ENCODE measurements around the gene M1AP. TPM values are rescaled to one million over a fixed set of nuclear protein-coding genes. Genes with fewer than 3 reads are reported as not detected.

Gene M1AP
- total and polyA plus RNA-seq, 2 of the 8 experiments (the other 6 are each of a cell fraction or from before 2014, with no cell fraction given), result 4.8 TPM

DNA sequence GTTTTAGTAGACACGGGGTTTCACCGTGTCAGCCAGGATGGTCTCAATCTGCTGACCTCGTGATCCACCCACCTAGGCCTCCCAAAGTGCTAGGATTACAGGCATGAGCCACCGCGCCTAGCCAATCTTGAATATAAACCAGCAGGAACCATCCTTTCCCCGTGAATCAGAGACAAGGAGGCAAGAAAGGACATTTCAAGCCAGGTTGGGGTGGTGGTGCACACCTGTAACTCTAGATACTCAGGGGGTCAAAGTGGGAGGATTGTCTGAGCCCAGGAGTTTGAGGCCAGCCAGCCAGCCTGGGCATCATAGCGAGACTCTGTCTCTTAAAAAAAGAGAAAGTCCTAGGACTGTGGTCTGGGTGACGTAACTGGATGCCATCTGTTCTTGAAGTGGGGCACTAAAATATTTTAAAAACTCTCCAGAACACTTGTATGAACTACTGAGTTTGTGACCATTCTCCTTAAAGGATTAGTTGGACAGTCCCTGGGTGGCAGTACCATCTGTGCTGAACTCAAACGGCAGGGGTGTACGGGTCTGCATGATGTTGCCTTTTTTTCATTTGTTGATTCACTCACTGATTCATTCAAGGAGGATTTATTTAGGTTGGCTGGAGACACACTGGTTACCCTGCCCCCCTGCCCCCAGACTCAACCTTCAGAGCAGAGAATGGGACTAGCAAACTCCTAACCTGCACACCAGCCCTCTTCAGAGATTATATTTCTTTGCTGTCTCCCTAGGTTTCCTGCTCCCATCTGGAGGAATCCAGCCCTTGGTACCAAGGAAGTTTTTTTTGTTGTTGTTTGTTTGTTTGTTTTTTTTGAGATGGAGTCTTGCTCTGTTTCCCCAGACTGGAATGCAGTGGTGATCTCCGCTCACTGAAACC is 136.8 kb downstream of the M1AP start:
- POLR2A ChIA-PET (ENCODE audit: partially characterized antibody), result interaction anchor here (2.6 to 6.7 kb wide), 2 partner anchors 11 to 13 kb away, joined by 13 to 63 read pairs; partner anchors contain the start of gene LBX2
- CTCF ChIA-PET (ENCODE audit: partially characterized antibody), result interaction anchor here (1.4 to 4.2 kb wide), 4 partner anchors 7 to 76 kb away, joined by 8 to 20 read pairs (median 9); partner anchors contain the start of genes CCDC142 and TTC31

More for the DNA sequence above, 136.8 kb downstream of the M1AP start:
- no peak overlapping the region for H3K4me2 ChIP-seq (ENCODE audit: insufficient read depth in 1 of 2, low read depth in 2 of 2, low read length in 2 of 2)
- no peak overlapping the region for H3K9ac ChIP-seq (replicated peaks in 1 of 4; ENCODE audit: extremely low read depth in 1 of 4, low read depth in 3 of 4, low read length in 3 of 4)
- H3K4me3 ChIP-seq (ENCODE audit: extremely low read depth in 1 of 4, insufficient read depth in 2 of 4, low read depth in 3 of 4, low read length in 4 of 4), result no peak overlapping the region
- FAIRE-seq (no peak), DNase-seq (ENCODE audit: low read depth in 1 of 2, low spot score in 2 of 2) (no peak)
- H4K20me1 ChIP-seq (replicated peaks in 1 of 2; ENCODE audit: control insufficient read depth in 1 of 2, insufficient read depth in 2 of 2, low read length in 2 of 2), result peaks cover 2% of the 10 kb centered on the region in 2 experiments
- H2BK12ac ChIP-seq (ENCODE audit: low read depth, low read length), result 0 out of 2 replicates have a peak overlapping the region, but pooled peaks have one; percentile 12
- WGBS, 2 experiments (ENCODE audit: extremely low coverage in 1 of 2, insufficient coverage in 1 of 2, insufficient read length in 1 of 2, insufficient replicate concordance in 2 of 2, low coverage in 1 of 2, low lambda C conversion rate in 2 of 2, missing lambda C conversion rate in 1 of 2), result 65% methylated on average over 11 of the region's 11 CpGs; no CpG with 5 or more reads in 1 of the 2 experiments
- H2BK5ac ChIP-seq (ENCODE audit: low read depth, low read length), result no peak overlapping the region
- H4K8ac ChIP-seq (ENCODE audit: extremely low read depth, insufficient read depth, low read length), result no peak overlapping the region
- H3K79me2 ChIP-seq (ENCODE audit: control insufficient read depth in 1 of 2, insufficient read depth in 2 of 2, low read length in 2 of 2), result peaks cover 0 to 3% of the 10 kb centered on the region in 2 experiments; a peak in 1 of 4 replicates
- H3K23me2 ChIP-seq (ENCODE audit: low read depth, low read length), result peaks cover 21% of the 10 kb centered on the region
- H4K5ac ChIP-seq (ENCODE audit: insufficient read length, low read depth, low read length), result no peak overlapping the region
- H3K27me3 ChIP-seq (replicated peaks in 1 of 4; ENCODE audit: control insufficient read depth in 3 of 4, extremely low read depth in 1 of 4, insufficient read depth in 3 of 4, low read length in 3 of 4), result peaks cover 64 to 83% (median 78%) of the 10 kb centered on the region in 4 experiments
- no peak overlapping the region for H3K56ac ChIP-seq (replicated peaks; ENCODE audit: insufficient read length, low read depth, low read length)
- H3K27ac ChIP-seq (ENCODE audit: low read depth, low read length), result no peak overlapping the region
- peaks cover 0 to 15% (median 0%) of the 10 kb centered on the region in 4 experiments; a peak in 1 of 8 replicates for H3K36me3 ChIP-seq (ENCODE audit: control insufficient read depth in 2 of 4, insufficient read depth in 4 of 4, low read length in 3 of 4)
- H3K14ac ChIP-seq (ENCODE audit: insufficient read length), result no peak overlapping the region
- no peak overlapping the region for H3K18ac ChIP-seq (ENCODE audit: extremely low read depth, low read length)
- H3K4ac ChIP-seq (replicated peaks; ENCODE audit: insufficient read length, low read depth, low read length), result no peak overlapping the region
- H3K23ac ChIP-seq (ENCODE audit: insufficient read length), result no peak overlapping the region
- no peak overlapping the region for H2BK15ac ChIP-seq (ENCODE audit: low read length)
- H3K4me1 ChIP-seq (replicated peaks in 1 of 4; ENCODE audit: control insufficient read depth in 3 of 4, insufficient read depth in 4 of 4, low read length in 3 of 4), result peaks cover 2 to 29% (median 16%) of the 10 kb centered on the region in 4 experiments
- H3K9me3 ChIP-seq (ENCODE audit: insufficient read depth in 2 of 2, low read depth in 1 of 2, low read length in 1 of 2), result peaks cover 0 to 7% of the 10 kb centered on the region in 2 experiments; a peak in 2 of 4 replicates
- H2AK5ac ChIP-seq (ENCODE audit: low read depth, low read length), result no peak overlapping the region
- TF ChIP-seq EZH2 (IDR thresholded peaks at IDR 0.05; ENCODE audit: low read depth, low read length, severe bottlenecking) (peak; percentile 37), NRF1 (IDR thresholded peaks at IDR 0.05; ENCODE audit: low read depth, low read length) (no peak), RNF2 (IDR thresholded peaks at IDR 0.05; ENCODE audit: borderline replicate concordance, low read depth, low read length, missing control alignments, poor library complexity, severe bottlenecking) (peak; percentile 37)
- no peak overlapping the region for H4K91ac ChIP-seq (replicated peaks; ENCODE audit: insufficient read length, low read length)
- no peak overlapping the region for H2AFZ ChIP-seq (ENCODE audit: low read length)
- no peaks in the 10 kb centered on the region for H3K79me1 ChIP-seq (ENCODE audit: low read depth, low read length)
- no peak overlapping the region for H2BK120ac ChIP-seq (replicated peaks; ENCODE audit: low read depth, low read length)
- H2BK20ac ChIP-seq (ENCODE audit: low read length), result no peak overlapping the region
